H1 (cell line): ENCODE results near the gene CAMSAP1.

Source experiments
- CREB1 ChIP-seq: IDR thresholded peaks from 2 replicates; pipeline ENCODE4 v1.6.1; 2012; ENCODE audit warnings: inconsistent platforms
- EP300 ChIP-seq, 2 experiments: IDR thresholded peaks; 1 replicate in 1 of 2; 2 replicates in 1 of 2; pipeline ENCODE4 v1.6.1; 2011 to 2012; ENCODE audit warnings: low read depth in 2 of 2, low read length in 2 of 2, mild to moderate bottlenecking in 2 of 2, borderline replicate concordance in 1 of 2, inconsistent platforms in 1 of 2, moderate library complexity in 1 of 2
- POLR2A ChIP-seq, 2 experiments: IDR thresholded peaks; 1 replicate in 1 of 2; 2 replicates in 1 of 2; pipeline ENCODE4 v1.6.1; 2011; ENCODE audit warnings: low read depth in 2 of 2, low read length in 2 of 2, mild to moderate bottlenecking in 2 of 2; ENCODE audit errors: control extremely low read depth in 1 of 2
- RAD21 ChIP-seq, 2 experiments: IDR thresholded peaks in 1 of 2; conservative IDR thresholded peaks in 1 of 2; 2 replicates each; pipeline ENCODE4 v1.6.1; 2011; ENCODE audit warnings: low read depth in 2 of 2, low read length in 2 of 2, improper control_type of control experiment in 1 of 2, inconsistent platforms in 1 of 2, mild to moderate bottlenecking in 1 of 2, moderate library complexity in 1 of 2
- SIN3A ChIP-seq, 2 experiments: IDR thresholded peaks in 1 of 2; conservative IDR thresholded peaks in 1 of 2; 2 replicates each; pipeline ENCODE4 v1.6.1; 2011 to 2012; ENCODE audit warnings: low read length in 2 of 2, improper control_type of control experiment in 1 of 2, low read depth in 1 of 2, mild to moderate bottlenecking in 1 of 2
- SIX5 ChIP-seq: IDR thresholded peaks from 2 replicates; pipeline ENCODE4 v1.6.1; 2011; ENCODE audit warnings: mild to moderate bottlenecking, low read depth, low read length
- SP4 ChIP-seq: IDR thresholded peaks from 2 replicates; pipeline ENCODE4 v1.6.1; 2012; ENCODE audit warnings: low read length, inconsistent platforms
- TF ChIP-seq, protein P1 (sequence below), 3 experiments: IDR thresholded peaks; 1 replicate in 2 of 3; 2 replicates in 1 of 3; pipeline versions ENCODE4 v1.5.1 to v1.6.1; 2011; ENCODE audit warnings: low read length in 3 of 3, mild to moderate bottlenecking in 3 of 3, inconsistent platforms in 2 of 3, low read depth in 1 of 3, moderate library complexity in 1 of 3; ENCODE audit not compliant: insufficient read depth in 1 of 3; ENCODE audit errors: control extremely low read depth in 1 of 3

DNA sequence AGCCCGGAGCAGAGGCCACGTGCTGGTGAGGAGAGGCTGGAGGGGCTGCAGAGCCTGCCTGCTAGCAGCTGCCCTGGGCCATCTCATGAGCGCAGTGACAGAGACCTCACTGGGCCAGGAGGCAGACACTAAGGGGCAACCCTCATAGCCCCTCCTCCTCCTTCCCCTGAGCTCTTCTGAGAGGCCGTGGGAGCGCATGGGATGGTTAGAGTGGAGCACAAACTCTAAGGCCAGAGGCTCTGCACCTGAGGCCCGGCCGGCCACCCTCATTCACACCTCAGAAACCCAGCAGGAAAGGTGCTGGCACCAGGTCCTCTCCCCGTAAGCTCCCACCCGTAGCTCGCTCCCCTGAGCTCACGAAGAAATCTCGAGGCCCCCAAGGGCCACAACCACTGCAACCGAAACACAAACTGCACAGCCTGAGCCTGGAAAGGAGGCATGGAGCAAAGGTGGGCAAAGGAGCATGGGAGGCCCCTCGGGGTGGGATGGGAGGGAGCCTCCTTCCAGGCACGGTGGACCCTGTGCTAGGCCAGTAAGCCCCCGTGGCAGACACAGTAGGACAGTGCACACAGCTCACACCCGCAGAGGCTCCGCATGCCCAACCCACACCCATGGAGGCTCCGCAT is 17.7 kb downstream of the CAMSAP1 start:
- no peak for TF ChIP-seq RAD21 (IDR thresholded peaks at IDR 0.05 in 1 of 2, conservative IDR thresholded peaks at IDR 0.05 in 1 of 2; ENCODE audit: low read depth in 2 of 2, low read length in 2 of 2)
- TF ChIP-seq EP300 (IDR thresholded peaks at IDR 0.05; ENCODE audit: borderline replicate concordance in 1 of 2, low read depth in 2 of 2, low read length in 2 of 2): no peak
- TF ChIP-seq POLR2A (IDR thresholded peaks at IDR 0.05; ENCODE audit: control extremely low read depth in 1 of 2, low read depth in 2 of 2, low read length in 2 of 2): no peak
- TF ChIP-seq, protein P1, sequence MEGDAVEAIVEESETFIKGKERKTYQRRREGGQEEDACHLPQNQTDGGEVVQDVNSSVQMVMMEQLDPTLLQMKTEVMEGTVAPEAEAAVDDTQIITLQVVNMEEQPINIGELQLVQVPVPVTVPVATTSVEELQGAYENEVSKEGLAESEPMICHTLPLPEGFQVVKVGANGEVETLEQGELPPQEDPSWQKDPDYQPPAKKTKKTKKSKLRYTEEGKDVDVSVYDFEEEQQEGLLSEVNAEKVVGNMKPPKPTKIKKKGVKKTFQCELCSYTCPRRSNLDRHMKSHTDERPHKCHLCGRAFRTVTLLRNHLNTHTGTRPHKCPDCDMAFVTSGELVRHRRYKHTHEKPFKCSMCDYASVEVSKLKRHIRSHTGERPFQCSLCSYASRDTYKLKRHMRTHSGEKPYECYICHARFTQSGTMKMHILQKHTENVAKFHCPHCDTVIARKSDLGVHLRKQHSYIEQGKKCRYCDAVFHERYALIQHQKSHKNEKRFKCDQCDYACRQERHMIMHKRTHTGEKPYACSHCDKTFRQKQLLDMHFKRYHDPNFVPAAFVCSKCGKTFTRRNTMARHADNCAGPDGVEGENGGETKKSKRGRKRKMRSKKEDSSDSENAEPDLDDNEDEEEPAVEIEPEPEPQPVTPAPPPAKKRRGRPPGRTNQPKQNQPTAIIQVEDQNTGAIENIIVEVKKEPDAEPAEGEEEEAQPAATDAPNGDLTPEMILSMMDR (IDR thresholded peaks at IDR 0.05; ENCODE audit: control extremely low read depth in 1 of 3, insufficient read depth in 1 of 3, low read depth in 1 of 3, low read length in 3 of 3): no peak
- TF ChIP-seq SIN3A (conservative IDR thresholded peaks at IDR 0.05 in 1 of 2, IDR thresholded peaks at IDR 0.05 in 1 of 2; ENCODE audit: low read depth in 1 of 2, low read length in 2 of 2): no peak
- no peak for TF ChIP-seq SP4
- no peak for TF ChIP-seq CREB1
- no peak for TF ChIP-seq SIX5
